M059J (cell line): ENCODE results near the gene CLCN2. TPM values are rescaled to one million over a fixed set of nuclear protein-coding genes. Genes with fewer than 3 reads are reported as not detected.

Experiments used
- DNase-seq: peaks from one replicate; pipeline ENCODE4 v3.0.0-alpha.2; 2012; ENCODE audit warnings: low read depth
- total RNA-seq: library from RNA; depleted of rRNA; stranded (reverse); fragments of >200 nt; shearing (Covaris generic); gene quantifications from 2 replicates; pipeline ENCODE4 v1.2.3, GENCODE V29; 2014; rRNA removed

Gene CLCN2
- 2.5 and 4.9 TPM in 2 replicates for total RNA-seq

- DNase-seq: peak; percentile 60
Measured at GRCh38 chr3:184361532-184361931, at the start of gene CLCN2, which contains the start of gene POLR2H. Gene CLCN2, minus strand, starts transcription at chr3:184361605. Its CDS starts 126 bp downstream, at chr3:184361479. Gene POLR2H, plus strand, starts transcription at chr3:184361710. Its CDS starts 1,783 bp downstream, at chr3:184363493.

- no peak for DNase-seq
Measured at GRCh38 chr3:184409946-184410500, 48.6 kb upstream of the CLCN2 start.

- DNase-seq: no peak
Measured at GRCh38 chr3:184409331-184409926, 48.0 kb upstream of the CLCN2 start.

- DNase-seq: no peak
Measured at GRCh38 chr3:184405075-184406030, 43.9 kb upstream of the CLCN2 start.

GRCh38 chr3:184399410-184399809, 38.0 kb upstream of the CLCN2 start:
- peak; percentile 84 for DNase-seq

- DNase-seq: no peak
Measured at GRCh38 chr3:184395320-184395660, 33.9 kb upstream of the CLCN2 start.

GRCh38 chr3:184391266-184391665, 29.9 kb upstream of the CLCN2 start:
- no peak for DNase-seq

GRCh38 chr3:184389935-184390528, 28.6 kb upstream of the CLCN2 start:
- no peak for DNase-seq

- DNase-seq: no peak
Measured at GRCh38 chr3:184389384-184389783, 28.0 kb upstream of the CLCN2 start.

GRCh38 chr3:184388936-184389230, 27.5 kb upstream of the CLCN2 start:
- no peak for DNase-seq

- no peak for DNase-seq
Measured at GRCh38 chr3:184388164-184388935, 26.9 kb upstream of the CLCN2 start.

- DNase-seq: no peak
Measured at GRCh38 chr3:184387174-184387714, 25.8 kb upstream of the CLCN2 start.

- no peak for DNase-seq
Measured at GRCh38 chr3:184386047-184386806, 24.8 kb upstream of the CLCN2 start.

- DNase-seq: no peak
Measured at GRCh38 chr3:184384856-184385422, 23.5 kb upstream of the CLCN2 start.

GRCh38 chr3:184384342-184384741, 22.9 kb upstream of the CLCN2 start:
- DNase-seq: no peak

GRCh38 chr3:184383033-184383740, 21.8 kb upstream of the CLCN2 start:
- no peak for DNase-seq

- no peak for DNase-seq
Measured at GRCh38 chr3:184382326-184383032, 21.1 kb upstream of the CLCN2 start.

GRCh38 chr3:184381261-184382224, 20.1 kb upstream of the CLCN2 start:
- no peak for DNase-seq
